CD4-positive, alpha-beta T cell treated with Interleukin-6 at 100 ng/mL for 8 hours (primary cell): ENCODE results near the gene CTSS.
"Not testable (repeated sequence)": the region's sequence is repeated elsewhere in the genome, so short reads cannot be mapped to it uniquely, and the experiment has no call there.

Source experiments
- DNase-seq: peaks from one replicate; pipeline ENCODE4 v3.0.0-alpha.2; 2020; ENCODE audit warnings: mixed read lengths, low spot score

CTSS gene

DNA sequence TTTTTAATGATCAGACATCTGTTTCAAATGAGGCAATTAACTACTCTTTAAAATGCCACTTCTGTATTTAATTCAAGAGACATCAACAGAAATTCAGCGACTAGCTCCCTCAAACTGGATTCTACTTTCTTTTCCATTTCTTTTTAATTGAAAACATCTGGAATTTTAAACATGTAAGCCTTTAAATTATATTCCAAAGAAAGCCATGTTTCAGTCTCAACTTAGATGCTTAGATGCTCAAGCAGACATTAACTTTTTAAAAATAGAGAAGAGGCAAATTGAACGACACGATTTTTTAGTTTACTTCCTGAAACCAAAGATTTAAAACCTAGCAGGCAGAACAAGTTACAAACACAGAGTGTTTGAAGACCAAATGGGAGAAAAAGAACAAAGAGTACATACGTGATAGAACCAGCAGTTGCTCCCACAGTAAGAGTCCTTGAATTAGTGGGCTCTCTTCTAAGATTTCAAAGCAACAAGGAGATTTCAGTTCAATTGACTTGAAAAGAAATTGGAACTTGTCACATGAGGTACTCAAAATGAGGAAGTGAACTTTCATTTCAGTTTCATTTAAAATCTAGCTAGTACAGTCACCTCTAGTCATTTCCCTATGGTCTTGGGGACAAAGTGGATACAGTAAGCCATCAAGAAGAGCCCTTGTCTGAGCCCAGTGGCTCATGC, at the start of gene CTSS:
Gene CTSS, minus strand, starts transcription at position 483 of the 681 bp plus-strand sequence. CDS start 1,015 bp downstream, outside the sequence.
- peak; percentile 29 for DNase-seq

DNA sequence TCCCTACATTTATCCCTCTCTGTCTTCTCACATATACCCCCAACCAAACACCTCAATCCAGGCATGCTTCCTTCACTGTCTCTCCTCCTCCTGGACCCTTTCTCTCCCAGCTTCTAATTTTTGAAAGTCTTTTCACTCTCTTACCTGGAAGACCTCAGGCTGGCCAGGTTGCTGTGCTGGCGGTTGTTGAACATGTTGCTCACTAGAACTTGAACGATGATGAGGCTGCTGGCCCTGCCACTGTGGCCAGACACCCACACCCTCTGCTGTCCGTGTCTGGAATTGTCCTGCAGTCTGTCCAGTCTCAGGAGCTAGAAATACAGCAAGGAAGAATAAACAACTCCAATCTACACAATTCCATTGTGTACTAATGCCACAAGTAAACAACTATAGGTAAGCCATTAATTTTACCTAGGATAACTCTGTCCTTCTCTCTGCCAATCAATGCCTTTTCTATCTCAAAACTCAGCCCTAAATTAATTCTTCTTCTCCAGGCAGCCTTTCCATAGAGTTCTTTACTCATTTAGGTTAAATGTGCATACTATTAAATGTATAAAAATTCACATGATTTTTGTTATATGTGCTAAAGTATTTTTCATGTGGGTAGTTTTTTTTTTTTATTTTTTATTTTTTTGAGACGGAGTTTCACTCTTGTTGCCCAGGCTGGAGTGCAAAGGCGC, 47.6 kb upstream of the CTSS start:
- no peak for DNase-seq

DNA sequence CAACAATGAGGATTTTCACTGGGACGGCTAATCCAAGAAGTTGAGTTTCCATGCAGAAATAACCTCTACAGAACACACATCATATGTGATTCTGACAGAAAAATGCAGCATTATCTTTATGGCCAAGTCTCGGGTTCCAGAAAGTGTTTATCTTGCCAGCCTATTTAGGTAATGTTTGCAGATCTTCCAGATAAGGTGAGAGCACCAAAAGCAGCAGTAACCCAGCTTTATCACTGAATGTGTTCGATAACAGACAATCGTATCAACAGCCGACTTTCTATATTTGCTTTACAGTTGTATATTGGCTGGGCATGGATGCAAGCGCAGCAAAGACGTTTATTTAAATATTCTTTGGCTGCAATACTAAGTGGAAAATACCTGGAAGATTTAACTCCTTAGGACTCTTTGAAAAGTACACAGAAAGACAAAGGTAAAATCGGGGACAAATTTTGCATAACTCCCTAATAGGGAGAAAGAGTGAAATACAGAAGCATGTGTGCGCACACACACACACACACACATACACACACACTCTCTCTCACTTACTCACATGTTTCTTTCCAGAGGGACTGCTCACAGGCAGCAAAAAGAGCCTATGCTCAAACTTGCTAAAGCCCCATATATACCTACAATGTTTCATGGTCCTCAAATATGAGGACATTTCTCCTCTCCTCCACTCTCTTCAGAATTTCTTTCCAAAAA, 45.5 kb upstream of the CTSS start:
- DNase-seq, result no peak

DNA sequence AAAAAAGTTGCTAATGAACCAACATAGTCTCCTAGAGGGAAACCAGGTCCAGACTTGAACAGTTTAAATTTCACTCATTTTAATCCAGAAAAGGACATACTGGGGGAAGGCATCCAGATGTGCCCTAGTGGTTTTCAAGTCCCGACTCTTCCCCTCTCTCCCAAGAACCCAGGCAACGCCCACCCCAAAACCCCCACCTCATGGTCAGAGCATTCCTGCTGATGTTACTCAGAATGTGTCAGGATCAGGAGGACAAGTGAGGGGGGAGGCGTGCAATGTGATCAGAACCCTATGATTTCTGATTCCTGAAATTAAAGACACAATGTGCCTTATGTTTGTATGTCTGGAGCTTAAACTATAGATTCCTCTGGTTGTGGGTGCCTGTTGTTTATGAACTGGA, 44.1 kb upstream of the CTSS start:
- DNase-seq, result no peak

DNA sequence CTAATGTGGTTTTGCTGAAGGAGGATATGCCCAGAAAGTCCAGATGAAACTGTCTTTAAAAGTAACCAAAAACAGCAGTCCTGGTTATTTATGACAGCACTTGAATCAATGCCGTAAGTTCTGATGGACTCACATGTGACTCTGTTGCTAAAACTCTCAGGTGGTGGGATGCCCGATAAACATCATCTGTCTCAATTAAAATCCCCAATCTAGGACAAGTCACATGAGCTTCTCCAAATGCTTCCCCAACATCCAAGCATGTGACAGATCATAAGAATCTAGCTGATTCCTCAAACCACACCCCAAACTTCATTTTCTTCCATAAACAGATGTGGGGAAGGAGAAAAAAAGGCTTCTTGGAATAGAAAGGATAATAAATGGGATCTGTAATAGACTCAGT, 43.3 kb upstream of the CTSS start:
- no peak for DNase-seq

- no peak for DNase-seq
Observed at GRCh38 chr1:150808121-150808520, 42.5 kb upstream of the CTSS start, which contains the start of gene CTSK. CTSK (minus strand) TSS chr1:150808260; CDS start chr1:150806805, 1,455 bp downstream.

DNA sequence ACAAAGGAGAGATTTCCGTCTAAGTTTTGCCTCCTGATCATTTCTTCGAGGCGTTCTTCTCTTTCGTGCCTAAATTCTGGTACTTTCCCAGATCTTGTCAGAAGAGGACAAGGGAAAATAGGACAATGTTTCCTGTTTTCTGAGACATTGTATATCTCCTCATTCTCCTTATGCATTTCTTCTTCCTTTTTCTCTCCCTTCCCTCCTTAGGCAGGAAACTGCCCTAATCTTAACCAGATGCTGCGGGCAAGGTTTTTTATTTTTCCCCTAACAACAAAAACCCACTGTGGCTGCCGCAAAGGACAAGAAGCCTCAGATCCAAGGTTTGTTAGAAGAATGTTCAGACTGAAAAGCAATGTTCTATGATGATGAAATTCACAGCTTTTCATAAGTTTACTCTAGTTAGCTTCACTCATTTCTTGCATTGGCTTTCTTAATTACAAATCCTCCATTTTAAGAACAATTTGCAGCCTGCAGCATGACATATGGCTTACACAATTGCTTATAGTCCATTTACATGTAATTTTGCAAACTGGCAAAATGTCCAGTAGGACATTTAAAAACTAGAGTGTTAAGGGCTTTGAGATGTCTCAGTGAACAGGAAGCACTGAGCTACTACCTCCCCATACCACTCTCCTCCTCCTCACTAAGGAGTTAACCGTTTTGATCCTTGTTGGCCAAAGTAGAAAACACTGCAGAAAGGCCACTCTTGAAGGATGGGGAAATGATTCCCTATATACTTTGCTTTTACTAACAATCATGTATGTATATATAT, 41.9 kb upstream of the CTSS start:
- no peak for DNase-seq

GRCh38 chr1:150805899-150806298, 40.3 kb upstream of the CTSS start:
- no peak for DNase-seq

DNA sequence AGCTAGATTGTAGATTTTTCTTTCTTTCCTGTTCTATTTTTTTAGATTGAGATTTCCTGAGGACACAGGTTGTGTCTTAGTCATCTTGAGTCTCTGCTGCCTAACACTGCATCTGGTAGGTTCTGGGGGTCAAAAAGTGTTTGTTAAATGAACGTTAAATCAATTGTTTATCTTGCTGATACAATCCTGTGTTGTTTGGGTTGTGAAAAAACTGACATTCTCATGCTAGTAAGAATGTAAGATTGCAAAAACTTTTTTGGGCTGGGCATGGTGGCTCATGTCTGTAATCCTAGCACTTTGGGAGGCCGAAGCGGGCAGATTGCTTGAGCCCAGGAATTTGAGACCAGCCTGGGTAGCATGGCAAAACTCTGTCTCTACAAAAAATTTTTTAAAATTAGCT, 39.1 kb upstream of the CTSS start:
- DNase-seq, result no peak

DNA sequence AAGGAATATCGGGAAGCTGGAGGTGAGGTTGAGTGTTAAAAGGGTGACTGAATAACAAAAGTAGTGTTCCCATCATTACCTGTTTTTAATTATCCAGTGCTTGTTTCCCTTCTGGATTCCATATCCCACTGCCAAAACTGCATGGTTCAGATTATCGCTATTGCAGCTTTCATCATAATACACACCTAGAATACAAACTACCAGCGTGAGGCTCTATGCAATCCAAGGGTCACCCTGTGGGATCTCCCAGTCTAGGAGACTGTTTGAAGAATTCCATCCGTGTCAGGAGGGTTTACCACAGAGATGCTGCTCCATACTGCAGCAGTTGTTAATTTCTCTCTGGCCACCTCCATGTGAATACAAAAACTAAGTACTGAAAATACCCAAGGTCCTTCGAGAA, 33.5 kb upstream of the CTSS start:
- DNase-seq, result no peak

DNA sequence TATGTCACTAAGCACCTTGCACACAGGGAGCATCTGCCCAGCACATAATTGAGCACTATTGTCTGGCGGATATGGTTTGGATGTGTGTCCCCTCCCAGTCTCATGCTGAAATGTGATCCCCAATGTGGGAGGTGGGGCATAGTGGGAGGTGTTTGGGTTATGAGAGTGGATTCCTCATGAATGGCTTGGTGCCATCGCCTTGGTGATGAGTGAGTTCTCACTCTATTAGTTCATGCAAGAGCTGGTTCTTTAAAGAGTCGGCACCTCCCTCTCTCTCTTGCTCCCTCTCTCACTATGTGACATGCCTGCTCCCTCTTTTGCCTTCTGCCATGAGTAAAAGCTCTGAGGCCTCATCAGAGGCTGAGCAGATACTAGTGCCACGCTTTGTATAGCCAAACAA, 32.9 kb upstream of the CTSS start:
- no peak for DNase-seq

- DNase-seq, result no peak
Observed at GRCh38 chr1:150796374-150796773, 30.8 kb upstream of the CTSS start.

- DNase-seq, result not testable (repeated sequence)
Observed at GRCh38 chr1:150793778-150794177, 28.2 kb upstream of the CTSS start.

DNA sequence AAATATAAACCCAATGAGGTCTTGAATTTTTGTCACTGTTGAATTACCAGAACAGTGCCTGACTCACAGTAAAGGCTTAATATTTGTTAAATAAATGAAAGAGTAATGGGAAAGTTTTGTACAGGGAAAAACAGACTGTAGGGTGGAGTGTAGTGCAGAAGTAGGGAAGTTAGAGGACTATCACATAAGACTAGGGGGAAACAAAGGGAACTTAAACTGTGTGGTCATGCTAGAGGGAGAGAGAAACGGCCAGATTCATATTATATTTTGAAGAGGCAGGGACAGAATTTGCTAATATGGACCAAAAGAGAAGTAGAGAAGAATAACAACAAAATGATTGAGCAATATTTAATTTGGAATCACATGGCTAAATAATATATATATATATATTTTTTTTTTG, 27.6 kb upstream of the CTSS start:
- DNase-seq, result no peak

- DNase-seq, result no peak
Observed at GRCh38 chr1:150791585-150791984, 26.0 kb upstream of the CTSS start.

DNA sequence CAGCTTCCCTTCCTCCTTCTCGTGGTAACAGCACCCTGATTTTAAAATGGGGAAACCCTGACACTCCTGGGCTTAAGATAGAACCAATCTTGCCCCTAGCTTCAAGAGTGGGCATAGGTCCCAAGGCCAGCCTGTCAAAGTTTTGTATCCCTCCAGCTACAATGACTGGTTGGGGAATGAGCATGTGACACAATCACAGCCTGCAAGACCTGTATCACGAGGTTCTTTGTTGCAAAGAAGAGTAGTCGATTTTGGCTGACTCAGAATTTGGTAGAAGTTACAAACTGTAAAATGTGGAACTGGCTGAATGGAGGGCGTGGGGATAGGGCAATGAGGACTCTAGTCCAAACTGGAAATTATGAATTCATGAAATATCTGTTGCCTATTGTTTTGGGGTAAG, 23.8 kb upstream of the CTSS start:
- no peak for DNase-seq

DNA sequence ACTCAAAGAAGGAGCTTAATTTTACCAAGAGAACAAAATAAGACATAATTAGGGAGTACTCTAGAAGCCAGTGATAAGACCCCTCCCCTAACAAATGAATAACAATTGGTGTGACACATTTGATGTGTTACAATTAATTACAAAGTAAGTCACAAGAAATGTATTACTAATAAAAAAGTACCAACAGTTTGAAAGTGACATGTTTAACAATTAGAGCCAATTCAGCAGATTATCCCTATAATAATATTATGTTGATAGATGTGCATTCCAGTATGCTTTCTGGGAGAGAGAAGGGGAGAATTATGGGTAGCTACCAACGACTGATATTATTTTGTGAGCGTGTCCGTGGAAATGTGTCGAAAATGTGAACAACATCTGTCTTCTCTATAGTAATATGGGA, 23.4 kb upstream of the CTSS start:
- DNase-seq, result no peak

DNA sequence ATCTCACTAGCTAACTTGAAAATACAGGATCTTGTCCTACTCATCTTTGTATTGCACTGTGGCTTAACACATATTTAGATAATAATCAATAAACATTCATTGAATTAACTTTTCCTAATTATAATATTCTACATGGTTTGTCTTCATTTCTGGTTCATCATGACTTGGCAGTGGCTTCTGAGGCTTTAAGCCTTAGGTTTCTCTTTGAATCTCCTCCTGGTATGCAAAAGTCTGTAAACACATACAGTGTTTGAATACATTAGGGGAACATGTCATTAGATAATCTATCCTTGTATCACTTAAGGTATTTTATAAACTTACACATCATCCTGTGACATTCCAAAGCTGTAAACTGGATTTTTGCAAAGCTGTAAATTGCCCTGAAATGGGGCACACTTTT, 21.9 kb upstream of the CTSS start:
- no peak for DNase-seq

DNA sequence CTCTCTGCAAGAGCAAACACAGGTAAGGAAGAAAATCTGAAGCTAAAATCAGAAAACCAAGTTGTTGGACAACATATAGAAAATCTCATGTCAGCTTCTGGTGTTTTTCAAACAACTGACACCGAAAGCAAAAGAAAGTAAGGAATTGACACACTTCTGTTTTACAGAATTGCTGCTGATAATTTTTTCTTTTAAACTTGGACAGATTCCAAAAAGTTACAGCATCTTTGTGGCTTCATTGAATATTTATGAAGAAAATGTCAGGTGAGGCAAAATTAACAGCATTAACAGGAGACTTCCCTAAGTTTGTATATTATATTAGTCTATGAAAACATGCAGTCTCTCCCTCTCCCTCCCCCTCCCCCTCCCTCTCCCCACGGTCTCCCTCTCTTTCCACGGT, 14.9 kb upstream of the CTSS start:
- no peak for DNase-seq

GRCh38 chr1:150778409-150778808, 12.8 kb upstream of the CTSS start:
- DNase-seq, result no peak

GRCh38 chr1:150777544-150777943, 12.0 kb upstream of the CTSS start:
- no peak for DNase-seq

DNA sequence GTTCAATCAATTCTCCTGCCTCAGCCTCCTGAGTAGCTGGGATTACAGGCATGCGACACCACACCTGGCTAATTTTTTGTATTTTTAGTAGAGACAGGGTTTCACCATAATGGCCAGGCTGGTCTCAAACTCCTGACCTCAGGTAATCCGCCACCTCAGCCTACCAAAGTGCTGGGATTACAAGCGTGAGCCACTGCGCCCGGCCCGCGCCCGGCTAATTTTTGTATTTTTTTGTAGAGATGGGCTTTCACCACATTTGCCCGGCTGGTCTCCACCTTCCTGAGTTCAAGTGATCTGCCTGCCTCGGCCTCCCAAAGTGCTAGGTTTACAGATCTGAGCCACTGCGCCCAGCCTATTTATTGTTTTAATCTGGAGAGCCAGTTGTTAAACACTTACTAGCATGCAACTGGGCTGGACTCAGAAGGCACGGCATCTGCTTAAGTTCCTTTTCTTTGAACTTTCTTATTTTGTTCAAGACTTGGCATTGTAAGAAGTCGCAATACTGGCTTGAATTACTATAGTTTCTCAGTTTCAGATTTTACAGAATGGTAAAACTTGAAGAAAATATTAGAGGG, 10.4 kb upstream of the CTSS start:
- not testable (repeated sequence) for DNase-seq
